C4-2B (cell line): Measurements from ENCODE around the gene LMO3.

Experiments
- CTCF ChIP-seq: fragments of 450-650 bp; conservative IDR thresholded peaks from 2 replicates; pipeline ENCODE4 v1.5.1; 2017; ENCODE audit warnings: mild to moderate bottlenecking
- ZFX ChIP-seq: fragments of 450-650 bp; IDR thresholded peaks from 2 replicates; pipeline ENCODE4 v1.6.1; 2017

DNA sequence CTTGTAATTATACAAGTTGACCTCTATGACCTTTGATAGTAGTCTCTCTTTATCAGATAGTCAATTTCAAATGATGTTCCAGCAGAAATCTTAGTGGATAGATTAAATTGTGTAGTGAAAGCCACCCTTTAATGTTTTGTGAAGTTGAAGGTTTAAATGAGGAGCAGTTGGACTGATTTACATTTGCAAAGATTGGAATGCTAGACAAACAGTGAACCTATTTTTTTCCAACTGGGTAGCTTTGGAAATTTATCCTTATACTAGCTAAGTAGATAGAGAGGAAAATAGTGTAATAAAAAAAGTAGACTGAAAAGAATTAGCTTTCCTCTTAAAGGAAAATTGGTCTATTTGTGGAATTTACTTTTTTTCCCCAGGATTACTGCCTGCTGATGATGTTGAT, 53.7 kb downstream of the LMO3 start:
- TF ChIP-seq CTCF (no peak), ZFX (no peak)
